Mesendoderm (in vitro differentiated cells): ENCODE measurements around the gene CDH23.

Experiments used
- DNase-seq: peaks from one replicate; pipeline ENCODE4 v3.0.0; 2013
- H2AK5ac ChIP-seq: 2 replicates; pipeline ENCODE4 v1.6.1; 2013; ENCODE audit warnings: low read length, inconsistent platforms
- H2BK120ac ChIP-seq: 2 replicates; pipeline ENCODE4 v1.6.1; 2013; ENCODE audit warnings: low read depth, mild to moderate bottlenecking, low read length, moderate library complexity, mixed read lengths
- H2BK15ac ChIP-seq: replicated peaks from 2 replicates; pipeline ENCODE4 v1.6.1; 2013; ENCODE audit warnings: low read depth, mild to moderate bottlenecking, moderate library complexity
- H2BK5ac ChIP-seq: 2 replicates; pipeline ENCODE4 v1.6.1; 2013; ENCODE audit warnings: low read length, inconsistent platforms
- H3K18ac ChIP-seq: 2 replicates; pipeline ENCODE4 v1.6.1; 2013; ENCODE audit warnings: mild to moderate bottlenecking, low read length, mixed read lengths
- H3K23ac ChIP-seq: one replicate; pipeline ENCODE4 v1.6.1; 2013; ENCODE audit warnings: low read length
- H3K27ac ChIP-seq: 2 replicates; pipeline ENCODE4 v1.5.1; 2013; ENCODE audit warnings: low read depth, mild to moderate bottlenecking, inconsistent platforms, low read length, moderate library complexity
- H3K27me3 ChIP-seq: 2 replicates; pipeline ENCODE4 v1.6.1; 2013; ENCODE audit warnings: low read length, control low read depth, mild to moderate bottlenecking, inconsistent platforms; ENCODE audit not compliant: insufficient read depth, poor library complexity
- H3K36me3 ChIP-seq: 2 replicates; pipeline ENCODE4 v1.6.1; 2013; ENCODE audit warnings: low read length, inconsistent platforms; ENCODE audit not compliant: control insufficient read depth, insufficient read depth
- H3K4ac ChIP-seq: one replicate; pipeline ENCODE4 v1.6.1; 2013; ENCODE audit warnings: low read depth, mild to moderate bottlenecking, low read length, moderate library complexity
- H3K4me1 ChIP-seq: 2 replicates; pipeline ENCODE4 v1.6.1; 2013; ENCODE audit warnings: low read depth, low read length, inconsistent platforms; ENCODE audit not compliant: control insufficient read depth
- H3K4me2 ChIP-seq: 2 replicates; pipeline ENCODE4 v1.6.1; 2013; ENCODE audit warnings: low read length
- H3K4me3 ChIP-seq: 2 replicates; pipeline ENCODE4 v1.5.1; 2013; ENCODE audit warnings: mild to moderate bottlenecking, low read length
- H3K56ac ChIP-seq: one replicate; pipeline ENCODE4 v1.6.1; 2013; ENCODE audit warnings: low read length
- H3K79me1 ChIP-seq: 2 replicates; pipeline ENCODE4 v1.6.1; 2013; ENCODE audit warnings: low read length, inconsistent platforms
- H3K79me2 ChIP-seq: 2 replicates; pipeline ENCODE4 v1.6.1; 2013; ENCODE audit warnings: mild to moderate bottlenecking, low read length; ENCODE audit not compliant: control insufficient read depth, insufficient read depth
- H3K9ac ChIP-seq: 2 replicates; pipeline ENCODE4 v1.6.1; 2013; ENCODE audit warnings: low read length, inconsistent platforms
- H4K5ac ChIP-seq: one replicate; pipeline ENCODE4 v1.6.1; 2013; ENCODE audit warnings: low read length
- H4K8ac ChIP-seq: one replicate; pipeline ENCODE4 v1.6.1; 2013; ENCODE audit warnings: low read depth, mild to moderate bottlenecking, control low read depth, low read length, moderate library complexity
- WGBS: extraction: QIAGEN DNeasy Blood & Tissue Kit; methylation state at CpG from one replicate; pipeline ENCODE4 v1.1.7; 2013; ENCODE audit warnings: low lambda C conversion rate, missing lambda C conversion rate; ENCODE audit not compliant: insufficient coverage; ENCODE audit errors: extremely low coverage; 5-methylcytosine and 5-hydroxymethylcytosine counted together

The CDH23 gene

DNA sequence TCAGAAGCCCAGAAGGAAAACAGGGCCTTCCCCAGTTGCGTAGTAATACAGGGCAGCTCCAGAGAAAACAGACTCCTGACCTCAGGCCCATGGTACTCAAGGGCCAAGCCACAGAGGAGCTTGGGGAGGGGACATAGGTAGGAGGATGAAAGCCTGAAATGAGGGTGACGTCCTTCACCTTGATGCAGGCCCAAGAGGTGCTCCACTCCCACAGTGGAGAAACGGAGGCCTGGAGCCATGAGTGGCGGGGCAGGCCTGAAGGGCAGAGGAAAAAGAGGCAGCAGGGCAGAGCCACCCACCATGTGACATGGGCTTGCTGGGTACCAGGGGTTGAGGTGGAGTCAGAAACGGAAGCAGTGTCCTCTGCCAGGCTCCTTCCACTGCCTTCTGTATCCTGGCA is 239.9 kb downstream of the CDH23 start:
- Histone ChIP-seq H2BK5ac (no peak overlapping the region), H2BK120ac (no peak overlapping the region), H3K18ac (no peak overlapping the region), H2AK5ac (peak overlapping the region; percentile 45), H3K79me1 (peaks cover 1% of the 10 kb centered on the region), H3K9ac (no peak overlapping the region), H3K4ac (no peak overlapping the region), H3K4me3 (no peak overlapping the region), H3K4me2 (no peak overlapping the region), H3K79me2 (no peaks in the 10 kb centered on the region), H4K8ac (no peak overlapping the region), H4K5ac (no peak overlapping the region), H3K56ac (no peak overlapping the region), H3K36me3 (no peaks in the 10 kb centered on the region), H2BK15ac (no peak overlapping the region), H3K23ac (no peak overlapping the region), H3K27ac (no peak overlapping the region), H3K4me1 (peaks cover 47% of the 10 kb centered on the region), H3K27me3 (no peaks in the 10 kb centered on the region)
- DNase-seq: no peak
- no CpG with 5 or more reads among the region's 5 CpGs for WGBS

DNA sequence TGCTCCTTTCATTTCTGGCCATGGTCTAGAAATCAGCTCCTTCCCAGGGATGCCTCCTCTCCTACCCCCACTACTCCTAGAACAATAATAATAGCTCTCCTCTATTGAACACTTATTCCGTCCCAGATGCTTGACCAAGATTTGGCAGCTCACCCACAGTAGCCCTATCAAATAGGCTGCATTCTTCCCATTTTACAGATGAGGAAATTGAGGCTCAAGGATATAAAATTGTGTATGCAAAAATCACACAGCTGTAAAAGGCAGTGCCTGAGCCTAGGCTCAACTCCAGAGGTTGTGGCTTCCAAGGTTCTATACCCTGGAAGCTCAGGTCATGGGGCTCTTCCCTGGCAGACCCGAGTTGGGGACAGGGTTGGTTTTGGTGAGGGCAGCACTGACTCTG is 240.6 kb downstream of the CDH23 start:
- WGBS: no CpG with 5 or more reads among the region's 2 CpGs
- Histone ChIP-seq H3K79me1 (no peaks in the 10 kb centered on the region), H2BK15ac (no peak overlapping the region), H3K4ac (no peak overlapping the region), H4K5ac (no peak overlapping the region), H3K4me1 (peaks cover 41% of the 10 kb centered on the region), H3K18ac (no peak overlapping the region), H3K56ac (no peak overlapping the region), H3K9ac (no peak overlapping the region), H3K79me2 (no peaks in the 10 kb centered on the region), H3K23ac (no peak overlapping the region), H4K8ac (no peak overlapping the region), H2BK120ac (no peak overlapping the region), H3K36me3 (no peaks in the 10 kb centered on the region), H3K4me2 (no peak overlapping the region), H3K4me3 (no peak overlapping the region), H2BK5ac (no peak overlapping the region), H2AK5ac (no peak overlapping the region), H3K27me3 (no peaks in the 10 kb centered on the region), H3K27ac (no peak overlapping the region)
- no peak for DNase-seq

- Histone ChIP-seq H2BK5ac (peak overlapping the region; percentile 39), H4K8ac (no peak overlapping the region), H3K4me1 (peaks cover 32% of the 10 kb centered on the region), H3K4me3 (no peak overlapping the region), H3K36me3 (no peaks in the 10 kb centered on the region), H3K56ac (peak overlapping the region; percentile 45), H3K9ac (no peak overlapping the region), H3K27me3 (no peaks in the 10 kb centered on the region), H2BK120ac (no peak overlapping the region), H4K5ac (no peak overlapping the region), H3K4me2 (no peak overlapping the region), H3K79me1 (no peaks in the 10 kb centered on the region), H3K4ac (no peak overlapping the region), H3K18ac (no peak overlapping the region), H2BK15ac (no peak overlapping the region), H3K79me2 (no peaks in the 10 kb centered on the region), H2AK5ac (peak overlapping the region; percentile 1), H3K23ac (no peak overlapping the region), H3K27ac (no peak overlapping the region)
- DNase-seq: peak; percentile 53
- no CpG with 5 or more reads among the region's 14 CpGs for whole genome bisulfite sequencing
These were observed 241.5 kb downstream of the CDH23 start for GRCh38 chr10:71638064-71638821.

DNA sequence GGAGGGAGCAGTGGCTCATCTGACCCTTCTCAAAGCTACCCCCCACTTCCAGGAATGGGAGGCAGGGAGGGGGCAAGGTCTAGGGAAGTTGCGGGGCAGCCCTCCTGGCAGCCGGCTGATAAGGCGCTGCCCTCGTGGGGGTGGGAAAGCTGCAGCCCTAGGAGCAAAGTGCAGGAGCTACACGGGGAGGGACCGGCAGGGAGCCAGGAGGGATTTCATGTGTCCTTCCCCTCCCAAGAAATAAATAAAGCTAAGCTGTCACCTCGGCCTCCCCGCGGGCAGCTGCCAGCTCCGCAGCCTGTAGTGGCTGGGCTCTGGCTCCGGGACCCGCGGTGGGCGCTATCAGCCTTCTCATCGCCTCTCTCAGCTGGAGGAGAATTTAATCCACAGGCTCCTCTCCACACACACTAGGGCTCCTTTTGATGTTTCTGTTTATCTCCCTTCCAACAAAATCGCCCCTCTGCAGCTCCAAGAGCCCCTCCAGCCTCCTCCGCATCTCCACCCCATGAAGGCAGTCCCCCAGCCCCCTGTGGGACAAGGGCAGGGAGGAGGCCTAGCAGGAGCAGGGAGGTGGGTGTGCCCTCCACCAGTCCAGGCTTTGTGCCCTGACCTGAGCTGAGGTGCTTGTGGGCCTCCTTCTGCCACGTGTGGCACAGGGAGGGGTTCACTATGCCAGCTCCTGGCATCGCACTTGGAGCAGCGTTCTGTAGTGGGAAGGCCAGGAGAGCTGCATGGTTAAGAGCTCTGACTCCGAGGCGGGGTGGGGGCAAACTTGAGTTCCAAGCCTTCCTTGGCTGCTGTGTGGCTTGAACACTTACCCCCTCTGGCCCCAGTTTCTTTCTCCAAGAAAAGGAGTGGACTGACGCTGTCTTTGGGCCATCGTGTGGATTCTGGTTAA is 242.4 kb downstream of the CDH23 start:
- DNase-seq: peak; percentile 78
- Histone ChIP-seq H3K4me3 (no peak overlapping the region), H3K27me3 (no peaks in the 10 kb centered on the region), H2AK5ac (peak overlapping the region; percentile 81), H3K9ac (peak overlapping the region; percentile 24), H3K27ac (no peak overlapping the region), H2BK120ac (no peak overlapping the region), H3K36me3 (no peaks in the 10 kb centered on the region), H2BK5ac (peak overlapping the region; percentile 68), H3K18ac (no peak overlapping the region), H3K79me2 (no peaks in the 10 kb centered on the region), H2BK15ac (no peak overlapping the region), H3K56ac (peak overlapping the region; percentile 71), H4K8ac (no peak overlapping the region), H3K79me1 (no peaks in the 10 kb centered on the region), H3K23ac (no peak overlapping the region), H3K4ac (no peak overlapping the region), H3K4me2 (peak overlapping the region; percentile 10), H4K5ac (no peak overlapping the region), H3K4me1 (peaks cover 28% of the 10 kb centered on the region)
- no CpG with 5 or more reads among the region's 24 CpGs for WGBS

DNA sequence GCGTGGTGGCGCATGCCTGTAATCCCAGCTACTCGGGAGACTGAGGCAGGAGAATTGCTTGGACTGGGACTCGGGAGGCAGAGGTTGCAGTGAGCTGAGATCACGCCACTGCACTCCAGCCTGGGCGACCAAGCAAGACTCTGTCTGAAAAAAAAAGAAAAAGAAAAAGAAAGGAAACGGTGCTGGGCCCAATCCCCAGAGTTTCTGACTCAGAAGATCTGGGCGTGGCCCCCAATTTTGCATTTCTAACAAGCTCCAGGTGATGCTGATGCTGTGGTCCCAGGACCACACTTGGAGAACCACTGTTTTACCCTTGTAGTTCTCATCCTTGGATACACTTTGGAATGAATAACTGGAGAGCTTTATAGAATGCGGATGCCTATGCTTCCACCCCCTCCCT is 243.9 kb downstream of the CDH23 start:
- WGBS: no CpG with 5 or more reads among the region's 9 CpGs
- no peaks in the 10 kb centered on the region for H3K27me3 ChIP-seq
- H4K5ac ChIP-seq: no peak overlapping the region

More for the DNA sequence above, 243.9 kb downstream of the CDH23 start:
- Histone ChIP-seq H3K18ac (no peak overlapping the region), H3K27ac (no peak overlapping the region), H2BK5ac (no peak overlapping the region), H3K4ac (no peak overlapping the region), H3K4me1 (peaks cover 22% of the 10 kb centered on the region), H2BK120ac (no peak overlapping the region), H3K23ac (no peak overlapping the region), H3K36me3 (no peaks in the 10 kb centered on the region), H2AK5ac (no peak overlapping the region), H3K9ac (no peak overlapping the region), H4K8ac (no peak overlapping the region), H3K4me2 (no peak overlapping the region), H2BK15ac (no peak overlapping the region), H3K56ac (no peak overlapping the region), H3K79me2 (no peaks in the 10 kb centered on the region), H3K79me1 (no peaks in the 10 kb centered on the region), H3K4me3 (no peak overlapping the region)
- no peak for DNase-seq
